GM21576 (cell line): Measurements from ENCODE around the gene JKAMP.

Source experiments
- ATAC-seq: cut with Tn5 transposase; IDR thresholded peaks from one replicate; pipeline ENCODE4 v1.9.1; 2021; ENCODE audit warnings: mild to moderate bottlenecking, moderate library complexity; ENCODE audit not compliant: unreplicated experiment

Gene JKAMP

GRCh38 chr14:59537476-59537875 is 53.2 kb downstream of the JKAMP start:
- ATAC-seq: no peak

- no peak for ATAC-seq
Measured at GRCh38 chr14:59538936-59539335, 54.6 kb downstream of the JKAMP start.

- ATAC-seq: no peak
Measured at GRCh38 chr14:59540852-59541251, 56.5 kb downstream of the JKAMP start.

- no peak for ATAC-seq
Measured at GRCh38 chr14:59541731-59542130, 57.4 kb downstream of the JKAMP start.

GRCh38 chr14:59543873-59544272 is 59.6 kb downstream of the JKAMP start:
- ATAC-seq: no peak

GRCh38 chr14:59547310-59547709 is 63.0 kb downstream of the JKAMP start:
- ATAC-seq: no peak
